NCI-H524 treated with DMSO at 0.1 percent for 48 hours (cell line): ENCODE data around the gene CD3G.
A peak's percentile ranks its signal among the peaks of the same experiment; 100 is the strongest.
"Not testable (repeated sequence)": the region's sequence is repeated elsewhere in the genome, so short reads cannot be mapped to it uniquely, and the experiment has no call there.

Experiments used
- DNase-seq: peaks from one replicate; lab custom pipeline; 2025; lab: John Stamatoyannopoulos, UW

CD3G gene

DNA sequence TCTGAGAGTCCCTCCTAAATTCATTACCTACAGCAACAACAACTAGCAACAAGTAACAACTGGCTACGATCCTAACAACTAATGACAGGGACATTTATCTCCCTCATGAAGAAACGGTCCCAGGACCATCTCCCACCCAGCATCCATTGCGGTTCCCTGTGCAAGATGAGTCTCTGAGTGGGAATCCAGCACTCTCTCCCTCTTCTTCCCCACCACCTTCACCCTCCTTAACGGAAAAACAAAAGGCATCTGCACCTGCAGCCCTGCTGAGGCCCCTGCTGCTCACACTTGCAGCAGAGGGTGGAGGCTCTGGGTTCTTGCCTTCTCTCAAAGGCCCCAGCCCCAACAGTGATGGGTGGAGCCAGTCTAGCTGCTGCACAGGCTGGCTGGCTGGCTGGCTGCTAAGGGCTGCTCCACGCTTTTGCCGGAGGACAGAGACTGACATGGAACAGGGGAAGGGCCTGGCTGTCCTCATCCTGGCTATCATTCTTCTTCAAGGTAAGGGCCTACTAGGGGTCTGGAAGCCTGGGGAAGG, at the start of gene CD3G:
Gene CD3G (plus strand): TSS at position 364 of the 535 bp plus-strand sequence. CDS start 80 bp downstream, at position 444.
- no peak for DNase-seq

DNA sequence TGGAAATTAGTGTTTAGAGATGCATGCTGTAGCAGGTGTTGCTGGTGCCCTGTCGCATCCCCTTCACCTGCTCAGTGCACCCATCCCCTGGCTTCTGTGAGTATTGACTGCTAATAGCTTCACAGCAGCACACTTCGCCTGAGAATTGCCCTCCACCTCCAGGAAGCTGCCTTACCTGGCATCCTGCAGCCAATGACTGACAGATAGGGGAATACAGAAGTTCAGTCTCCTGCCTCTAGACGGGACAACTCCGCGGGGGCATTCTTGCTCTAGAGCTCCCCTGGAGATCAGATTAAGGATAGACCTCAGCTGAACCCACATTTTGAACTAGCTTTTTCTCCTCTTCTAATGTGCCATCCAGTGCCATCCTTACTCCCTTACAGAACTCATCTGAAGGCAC, 48.9 kb upstream of the CD3G start:
- no peak for DNase-seq

DNA sequence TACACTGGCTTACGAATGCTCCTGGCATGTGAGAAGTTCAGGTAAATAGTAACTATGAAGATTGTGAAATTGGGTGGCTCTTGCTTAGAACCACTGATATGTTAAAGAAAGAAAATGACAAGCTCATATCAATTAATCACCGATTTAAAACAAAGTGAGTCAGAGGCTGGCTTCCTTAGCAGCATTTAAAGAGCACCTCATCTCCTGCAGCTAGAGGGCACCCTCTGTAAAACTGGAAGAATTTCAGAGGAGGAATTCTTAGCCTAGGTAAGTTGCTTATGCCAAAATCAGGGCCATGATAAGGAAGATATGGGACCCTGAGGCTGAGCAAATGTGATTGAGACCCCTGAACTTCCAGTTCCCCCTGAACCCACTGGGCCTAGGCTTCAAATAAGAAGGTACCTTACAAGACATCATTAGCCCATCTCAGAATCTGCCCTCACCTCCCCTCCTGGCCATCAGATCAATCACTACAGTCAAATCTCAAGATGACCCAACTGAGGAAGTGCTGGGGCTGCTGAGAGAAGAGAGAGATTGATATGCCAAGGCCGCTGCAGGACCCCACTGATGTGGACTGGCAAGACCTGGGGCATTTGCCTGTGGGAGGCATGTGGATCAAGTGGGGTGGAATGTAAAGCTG, 48.2 kb upstream of the CD3G start:
- DNase-seq = no peak

DNA sequence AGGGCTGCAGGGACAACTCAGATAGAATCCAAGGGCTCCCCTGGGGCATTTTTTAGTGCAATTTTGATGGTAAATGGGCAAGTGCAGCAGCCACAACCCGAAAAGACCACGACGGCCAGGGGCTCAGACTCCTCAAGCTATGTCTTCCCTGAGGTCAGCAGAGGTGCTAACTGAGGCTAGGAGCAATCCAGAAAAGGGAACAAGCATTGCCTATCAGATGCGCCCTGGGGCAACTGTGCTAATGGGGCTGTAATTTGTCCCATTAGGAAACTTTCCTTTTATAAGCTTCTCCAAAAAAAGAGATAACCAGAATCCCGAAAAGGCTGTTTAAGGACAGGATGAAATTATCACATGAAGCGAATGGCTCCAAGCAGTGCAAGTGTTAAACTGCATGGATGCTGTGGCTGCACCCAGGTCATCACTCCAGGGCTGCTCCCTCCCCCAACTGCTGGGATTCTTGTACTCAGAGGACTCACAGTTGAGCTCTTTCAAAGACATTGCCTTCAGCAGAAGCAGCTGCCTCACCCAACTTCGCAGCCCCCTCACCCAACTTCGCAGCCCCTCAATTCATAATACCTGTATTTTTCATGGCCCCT, 42.4 kb upstream of the CD3G start:
- DNase-seq = no peak

DNA sequence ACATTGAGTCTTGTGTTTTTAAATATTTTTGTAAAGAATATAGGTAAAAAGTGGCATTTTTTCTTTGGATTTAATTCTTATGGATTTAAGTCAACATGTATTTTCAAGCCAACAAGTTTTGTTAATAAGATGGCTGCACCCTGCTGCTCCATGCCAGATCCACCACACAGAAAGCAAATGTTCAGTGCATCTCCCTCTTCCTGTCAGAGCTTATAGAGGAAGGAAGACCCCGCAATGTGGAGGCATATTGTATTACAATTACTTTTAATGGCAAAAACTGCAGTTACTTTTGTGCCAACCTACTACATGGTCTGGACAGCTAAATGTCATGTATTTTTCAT, 39.9 kb upstream of the CD3G start:
- DNase-seq = no peak

DNA sequence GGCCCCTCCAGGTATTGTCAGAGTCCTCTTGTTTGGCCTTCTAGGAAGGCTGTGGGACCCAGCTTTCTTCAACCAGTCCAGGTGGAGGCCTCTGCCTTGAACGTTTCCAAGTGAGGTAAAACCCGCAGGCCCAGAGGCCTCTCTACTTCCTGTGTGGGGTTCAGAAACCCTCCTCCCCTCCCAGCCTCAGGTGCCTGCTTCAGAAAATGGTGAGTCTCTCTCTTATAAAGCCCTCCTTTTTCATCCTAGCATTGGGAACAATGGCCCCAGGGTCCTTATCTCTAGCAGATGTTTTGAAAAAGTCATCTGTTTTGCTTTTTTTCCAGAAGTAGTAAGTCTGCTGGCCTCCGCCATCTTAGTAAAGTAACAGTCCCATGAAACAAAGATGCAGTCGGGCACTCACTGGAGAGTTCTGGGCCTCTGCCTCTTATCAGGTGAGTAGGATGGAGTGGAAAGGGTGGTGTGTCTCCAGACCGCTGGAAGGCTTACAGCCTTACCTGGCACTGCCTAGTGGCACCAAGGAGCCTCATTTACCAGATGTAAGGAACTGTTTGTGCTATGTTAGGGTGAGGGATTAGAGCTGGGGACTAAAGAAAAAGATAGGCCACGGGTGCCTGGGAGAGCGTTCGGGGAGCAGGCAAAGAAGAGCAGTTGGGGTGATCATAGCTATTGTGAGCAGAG, 39.4 kb upstream of the CD3G start, which contains the start of gene CD3E:
Gene CD3E (plus strand): TSS at position 163 of the 681 bp plus-strand sequence. CDS start 223 bp downstream, at position 386.
- DNase-seq = no peak

DNA sequence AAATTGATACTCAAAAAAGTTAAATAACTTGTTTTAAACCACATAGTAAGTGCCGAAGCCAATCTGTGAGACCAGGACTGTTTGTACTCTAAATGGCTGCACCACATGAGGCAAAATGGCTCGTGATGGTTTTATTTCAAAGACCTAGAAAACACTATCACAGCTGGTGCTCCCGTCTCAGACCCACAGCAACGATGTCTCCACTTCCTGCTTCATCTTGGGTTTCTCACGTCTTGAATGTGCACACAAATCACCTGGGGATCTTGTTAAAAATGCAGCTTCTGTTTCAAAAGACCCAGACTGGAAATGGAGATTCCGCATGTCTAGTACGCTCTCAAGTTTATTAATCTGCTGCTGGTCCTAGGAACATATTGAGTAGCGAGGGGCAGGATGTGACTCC, 38.4 kb upstream of the CD3G start:
- no peak for DNase-seq

DNA sequence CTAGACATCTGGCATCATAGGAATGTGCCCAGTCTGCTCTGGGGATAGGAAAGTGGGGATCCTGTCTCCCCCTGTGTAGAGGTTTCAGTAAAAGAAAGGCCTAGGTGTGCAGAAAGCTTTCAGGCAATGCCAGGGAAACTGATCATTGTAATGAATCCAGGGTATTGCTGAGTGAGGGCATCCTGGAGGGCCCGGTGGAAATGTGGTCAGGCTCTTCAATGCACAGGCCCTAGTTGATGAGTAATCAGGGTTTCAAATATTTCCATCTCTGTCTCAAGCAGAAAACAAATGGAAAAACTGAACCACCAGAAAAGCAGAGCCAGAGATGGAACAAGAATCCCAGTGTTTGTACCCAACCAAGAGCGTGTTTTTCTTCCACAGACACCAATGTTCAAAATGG, 37.6 kb upstream of the CD3G start:
- DNase-seq = no peak

DNA sequence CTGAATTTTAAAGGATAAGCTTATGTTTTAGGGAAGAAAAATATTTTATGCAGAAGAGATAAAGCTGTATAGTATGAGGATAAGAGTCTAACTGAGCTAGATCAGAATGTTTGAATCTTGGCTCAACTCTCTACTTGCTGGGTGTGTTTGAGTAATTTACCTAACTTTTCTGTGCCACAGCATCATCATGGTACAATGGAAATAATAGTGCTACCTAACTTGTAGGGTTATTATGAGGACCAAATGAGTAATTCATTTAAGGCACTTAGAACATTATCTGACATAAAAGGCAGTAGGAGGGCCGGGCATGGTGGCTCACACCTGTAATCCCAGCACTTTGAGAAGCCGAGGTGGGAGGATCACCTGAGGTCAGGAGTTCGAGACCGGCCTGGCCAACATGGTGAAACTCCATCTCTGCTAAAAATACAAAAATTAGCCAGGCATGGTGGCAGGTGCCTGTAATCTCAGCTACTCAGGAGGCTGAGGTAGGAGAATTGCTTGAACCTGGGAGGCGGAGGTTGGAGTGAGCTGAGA, 35.1 kb upstream of the CD3G start:
- not testable (repeated sequence) for DNase-seq

DNA sequence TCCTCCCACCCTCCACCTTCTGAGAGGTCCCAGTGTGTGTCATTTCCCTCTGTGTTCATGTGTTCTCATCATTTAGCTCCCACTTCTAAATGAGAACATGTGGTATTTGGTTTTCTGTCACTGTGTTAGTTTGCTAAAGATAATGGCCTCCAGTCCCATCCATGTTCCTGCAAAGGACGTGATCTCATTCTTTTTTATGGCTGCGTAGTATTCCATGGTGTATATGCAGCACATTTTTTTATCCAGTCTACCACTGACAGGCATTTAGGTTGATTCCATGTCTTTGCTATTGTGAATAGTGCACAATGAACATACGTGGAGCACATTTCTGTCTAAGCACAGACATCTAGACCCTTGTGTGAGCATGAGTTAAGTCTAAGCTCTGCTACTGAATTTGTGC, 33.9 kb upstream of the CD3G start:
- DNase-seq = no peak

DNA sequence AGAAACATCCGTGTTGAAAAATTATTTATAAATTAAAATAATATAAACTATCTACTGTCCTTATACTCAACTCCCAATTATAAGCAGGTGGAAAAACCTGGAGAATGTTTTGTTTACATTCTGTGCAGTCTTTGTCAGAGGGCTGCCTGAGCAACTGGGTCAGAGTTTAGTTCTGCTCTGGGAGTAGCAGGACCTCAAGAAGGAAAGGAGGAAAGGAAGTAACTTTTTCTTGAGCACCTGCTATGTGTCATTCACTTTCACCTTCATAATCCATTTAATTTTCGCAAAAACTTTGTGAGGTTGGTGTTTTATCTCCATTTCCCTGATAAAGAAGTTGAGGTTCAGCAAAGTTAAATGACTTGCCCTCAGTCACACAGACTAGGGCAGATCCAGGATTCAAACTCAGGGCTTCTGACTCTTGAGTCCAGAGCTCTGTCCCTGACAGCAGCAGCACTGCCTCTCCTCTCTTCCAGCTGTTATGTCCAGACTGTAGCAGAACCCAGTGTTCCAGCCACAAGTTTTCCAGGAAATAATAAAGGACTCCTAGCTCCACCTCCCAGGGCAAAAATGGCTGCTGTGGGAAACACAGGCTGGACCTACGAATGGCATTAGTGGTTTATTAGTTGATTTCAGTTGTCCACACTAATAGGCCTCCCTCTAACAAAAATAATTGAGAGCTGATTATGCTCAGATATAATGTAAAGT, 33.2 kb upstream of the CD3G start:
- no peak for DNase-seq

DNA sequence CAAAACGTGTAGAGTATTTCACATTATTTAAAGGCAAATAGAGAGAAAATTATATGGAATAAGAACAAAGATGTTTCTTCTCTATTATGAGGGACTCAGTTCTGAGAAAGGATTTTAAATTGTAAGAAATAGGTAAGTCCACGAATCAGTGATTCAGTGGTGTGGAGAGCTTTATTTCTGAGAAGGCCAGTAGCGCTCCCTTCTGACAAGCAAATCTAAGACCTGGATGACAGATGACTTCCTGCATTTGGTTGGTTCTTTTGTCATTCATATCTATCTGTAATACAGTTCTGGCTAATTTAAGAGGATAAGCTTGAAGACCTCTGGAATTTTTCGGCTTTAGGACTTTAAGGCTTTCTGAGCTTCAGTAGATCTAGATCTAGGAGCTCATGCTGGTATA, 32.6 kb upstream of the CD3G start:
- DNase-seq = no peak

DNA sequence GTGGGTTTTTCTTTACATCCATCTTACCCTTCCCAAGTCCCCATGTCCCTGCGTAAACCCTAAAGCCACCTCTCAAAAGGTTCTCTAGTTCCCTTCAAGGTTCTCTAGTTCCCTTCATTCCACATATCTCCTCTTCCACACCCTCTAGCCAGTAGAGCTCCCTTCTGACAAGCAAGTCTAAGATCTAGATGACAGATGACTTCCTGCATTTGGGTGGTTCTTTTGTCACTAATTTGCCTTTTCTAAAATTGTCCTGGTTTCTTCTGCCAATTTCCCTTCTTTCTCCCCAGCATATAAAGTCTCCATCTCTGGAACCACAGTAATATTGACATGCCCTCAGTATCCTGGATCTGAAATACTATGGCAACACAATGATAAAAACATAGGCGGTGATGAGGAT, 31.8 kb upstream of the CD3G start:
- DNase-seq = no peak

DNA sequence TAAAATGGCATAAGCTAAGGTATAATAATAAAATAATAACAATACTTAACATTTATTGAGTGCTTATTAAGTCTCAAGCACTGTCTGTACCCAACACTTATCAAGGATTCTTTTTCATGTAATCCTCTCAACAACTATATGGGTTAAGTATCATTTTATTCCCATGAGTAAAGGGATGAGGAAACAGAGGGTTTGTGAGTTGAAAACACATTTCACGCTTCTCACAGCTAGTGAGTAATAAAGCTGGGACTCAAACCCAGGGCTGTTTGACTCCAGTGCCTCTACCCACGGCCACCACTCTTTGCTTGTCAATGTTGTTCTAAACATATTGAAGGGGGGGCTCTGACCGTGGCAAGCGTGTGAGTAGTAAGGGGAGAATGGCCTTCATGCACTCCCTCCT, 30.9 kb upstream of the CD3G start:
- peak; percentile 71 for DNase-seq

DNA sequence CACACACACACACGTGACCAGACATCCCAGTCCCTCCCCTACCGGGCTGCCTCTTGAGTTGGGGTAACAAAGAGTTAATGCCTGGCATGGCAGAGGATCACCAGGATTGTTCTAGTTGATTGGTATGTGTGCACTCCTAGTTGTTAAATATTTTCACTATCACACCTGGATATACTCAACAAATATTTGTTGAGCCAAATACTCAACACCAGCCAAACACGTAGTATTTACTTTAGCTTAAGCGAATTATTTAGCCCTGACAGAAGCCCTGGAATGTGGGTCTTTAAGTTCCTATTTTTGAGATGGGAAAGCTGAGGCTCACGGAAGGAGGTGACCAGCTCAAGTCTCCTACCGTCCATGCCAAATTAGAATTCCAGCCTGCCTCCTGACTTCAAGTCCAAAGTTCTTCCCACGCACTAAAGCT, 29.1 kb upstream of the CD3G start:
- DNase-seq = no peak

DNA sequence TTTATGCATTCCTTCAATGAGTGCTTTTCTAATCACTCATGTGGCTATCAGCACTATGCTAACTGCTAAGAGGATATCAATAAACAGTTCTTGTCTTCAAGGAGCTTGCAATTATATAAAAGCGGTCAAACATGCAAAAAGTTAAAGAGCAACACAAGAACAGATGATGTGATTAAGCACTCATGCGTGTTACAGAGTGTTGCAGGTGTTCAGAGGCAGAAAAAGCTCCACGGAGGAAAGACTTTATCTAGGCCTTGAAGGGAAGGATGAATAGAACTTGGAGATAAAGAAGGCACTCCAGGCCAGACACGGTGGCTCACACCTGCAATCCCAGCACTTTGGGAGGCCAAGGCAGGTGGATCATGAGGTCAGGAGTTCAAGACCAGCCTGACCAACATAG, 26.0 kb upstream of the CD3G start:
- no peak for DNase-seq

DNA sequence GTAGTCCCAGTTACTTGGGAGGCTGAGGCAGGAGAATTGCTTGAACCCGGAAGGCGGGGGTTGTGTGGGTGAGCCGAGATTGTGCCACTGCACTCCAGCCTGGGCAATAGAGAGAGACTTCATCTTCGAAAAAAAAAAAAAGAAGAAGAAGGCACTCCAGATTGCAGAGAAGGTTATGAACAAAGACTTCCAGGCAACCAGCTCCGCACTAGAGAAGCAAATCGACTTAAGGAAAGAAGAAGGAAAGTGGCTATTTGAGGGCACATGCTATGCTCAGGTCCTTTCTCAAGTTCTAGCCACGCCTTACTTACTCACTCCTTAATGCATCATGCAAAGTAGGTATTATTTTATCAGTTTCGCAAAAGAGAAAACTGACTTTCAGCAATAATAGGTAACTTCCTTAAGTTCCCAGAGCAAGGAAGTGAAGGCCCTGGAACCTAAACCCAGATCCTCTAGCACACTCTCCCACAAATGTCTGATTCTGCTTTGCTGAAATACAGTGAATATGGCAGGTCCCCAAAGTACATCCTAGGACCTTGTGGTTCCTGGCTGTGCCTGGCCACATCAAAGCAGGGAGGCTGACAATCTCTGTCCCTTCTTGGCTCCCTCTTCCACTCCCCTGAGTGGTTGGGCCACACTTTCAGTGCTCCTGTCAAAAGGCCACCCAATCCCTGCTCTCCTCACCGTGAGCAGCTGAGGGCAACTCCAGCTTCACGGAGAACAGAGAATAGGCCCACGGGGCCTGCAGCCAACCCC, 25.4 kb upstream of the CD3G start:
- DNase-seq = no peak

DNA sequence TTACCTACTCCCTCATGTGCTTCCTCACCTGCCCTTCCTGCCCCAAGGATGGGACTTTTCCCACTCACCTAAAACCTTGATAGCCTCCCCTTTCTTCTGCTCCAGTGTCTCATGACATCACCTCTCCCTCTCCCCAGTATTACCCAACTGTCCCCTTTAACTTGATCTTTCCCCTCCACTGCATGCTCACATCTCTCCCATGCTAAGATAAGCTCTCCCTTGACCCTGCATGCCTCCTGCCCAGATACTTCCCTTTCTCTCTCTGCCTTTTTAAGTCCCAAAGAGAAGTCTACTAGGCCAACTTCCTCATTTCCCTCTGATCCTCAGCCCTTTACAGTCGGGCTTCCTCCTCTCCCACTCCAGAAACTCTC, 24.8 kb upstream of the CD3G start:
- no peak for DNase-seq

DNA sequence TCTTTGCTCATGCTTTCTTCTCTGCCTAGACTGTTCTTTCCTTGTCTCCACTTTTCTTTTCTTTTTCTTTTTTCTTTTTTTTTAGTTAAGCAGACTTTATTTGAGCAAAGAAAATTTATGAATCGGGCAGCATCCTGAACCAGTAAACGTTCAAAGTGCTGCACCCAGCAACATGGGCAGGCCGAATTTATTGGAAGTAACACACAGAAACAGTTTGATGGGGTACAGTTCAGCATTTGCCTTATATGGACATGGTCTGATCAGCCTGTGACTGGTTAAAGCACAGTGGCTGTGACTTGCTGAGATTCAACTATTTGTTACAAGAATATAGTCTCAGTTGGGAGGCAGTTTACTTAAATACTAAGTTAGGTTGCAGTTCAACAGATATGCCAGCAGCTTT, 23.6 kb upstream of the CD3G start:
- DNase-seq = no peak

DNA sequence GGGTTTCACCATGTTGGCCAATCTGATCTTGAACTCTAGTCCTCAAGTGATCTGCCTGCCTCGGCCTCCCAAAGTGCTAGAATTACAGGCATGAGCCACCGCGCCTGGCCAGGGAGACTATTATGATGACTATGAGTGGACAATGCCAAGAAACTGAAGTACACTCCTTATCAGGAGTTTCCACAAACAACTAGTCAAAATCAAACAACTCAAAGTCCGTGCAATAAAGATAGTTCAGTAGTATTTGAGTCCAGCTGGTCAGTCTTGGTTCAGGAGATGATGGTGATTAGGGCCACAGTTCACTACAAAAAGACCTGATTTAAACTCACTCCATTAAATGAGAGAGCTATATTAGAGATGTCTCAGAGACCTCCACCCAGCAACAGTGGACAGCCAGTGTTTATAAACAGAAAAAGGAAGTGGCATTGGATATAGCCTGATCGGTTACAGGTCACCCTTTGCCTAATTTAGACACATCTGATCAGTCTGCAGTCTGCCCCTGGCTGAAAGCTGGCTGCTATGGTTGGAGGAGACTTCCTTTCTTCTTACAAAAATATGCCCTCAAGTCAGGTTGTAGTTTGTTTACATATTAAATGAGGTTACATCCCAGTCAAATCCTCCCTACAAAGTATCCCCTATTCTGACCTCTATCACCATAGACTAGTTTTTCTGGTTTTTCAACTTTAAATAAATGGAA, 22.6 kb upstream of the CD3G start:
- no peak for DNase-seq

DNA sequence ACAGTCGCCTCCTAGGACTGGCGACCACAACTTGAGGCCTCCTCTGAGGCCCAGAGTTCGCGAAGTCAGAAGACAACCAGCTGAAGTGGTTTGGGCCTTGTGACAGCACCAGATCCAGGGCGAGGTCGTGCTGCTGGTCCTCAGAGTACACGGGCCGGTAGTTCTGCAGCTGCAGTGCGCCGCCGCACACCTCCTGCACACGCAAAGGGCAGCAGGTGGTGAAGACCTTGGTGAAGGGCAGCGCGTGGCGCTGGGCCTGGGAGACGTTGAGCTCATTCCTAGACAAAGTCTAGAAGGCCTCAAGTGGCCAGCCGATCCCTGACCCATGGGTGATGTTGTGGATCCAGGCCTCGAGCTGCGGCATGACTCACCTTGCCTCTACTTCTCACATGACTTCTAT, 21.4 kb upstream of the CD3G start:
- no peak for DNase-seq
